RWPE1 (cell line): ENCODE results near the gene LZTR1.

ENCODE experiments used
- CTCF ChIA-PET: fragments of 350-600 bp; sonication (Branson Sonifier 250); formaldehyde crosslinking; extraction: SDS; loops from one replicate; lab custom pipeline; 2021; lab: Yijun Ruan, JAX
- POLR2A ChIA-PET: fragments of 400-600 bp; formaldehyde crosslinking; extraction: SDS; loops from one replicate; lab custom pipeline; 2020; ENCODE audit warnings: antibody characterized with exemption; ENCODE audit not compliant: low non-redundant PET; lab: Yijun Ruan, JAX
- DNase-seq: peaks from one replicate; pipeline ENCODE4 v3.0.0; 2012; ENCODE audit warnings: low spot score
- H3K27ac ChIP-seq: fragments of 450-650 bp; 2 replicates; pipeline ENCODE4 v1.5.1; 2017
- CTCF ChIP-seq: fragments of 450-650 bp; conservative IDR thresholded peaks from 2 replicates; pipeline ENCODE4 v1.5.1; 2017; ENCODE audit warnings: low read depth, mild to moderate bottlenecking

The LZTR1 gene

DNA sequence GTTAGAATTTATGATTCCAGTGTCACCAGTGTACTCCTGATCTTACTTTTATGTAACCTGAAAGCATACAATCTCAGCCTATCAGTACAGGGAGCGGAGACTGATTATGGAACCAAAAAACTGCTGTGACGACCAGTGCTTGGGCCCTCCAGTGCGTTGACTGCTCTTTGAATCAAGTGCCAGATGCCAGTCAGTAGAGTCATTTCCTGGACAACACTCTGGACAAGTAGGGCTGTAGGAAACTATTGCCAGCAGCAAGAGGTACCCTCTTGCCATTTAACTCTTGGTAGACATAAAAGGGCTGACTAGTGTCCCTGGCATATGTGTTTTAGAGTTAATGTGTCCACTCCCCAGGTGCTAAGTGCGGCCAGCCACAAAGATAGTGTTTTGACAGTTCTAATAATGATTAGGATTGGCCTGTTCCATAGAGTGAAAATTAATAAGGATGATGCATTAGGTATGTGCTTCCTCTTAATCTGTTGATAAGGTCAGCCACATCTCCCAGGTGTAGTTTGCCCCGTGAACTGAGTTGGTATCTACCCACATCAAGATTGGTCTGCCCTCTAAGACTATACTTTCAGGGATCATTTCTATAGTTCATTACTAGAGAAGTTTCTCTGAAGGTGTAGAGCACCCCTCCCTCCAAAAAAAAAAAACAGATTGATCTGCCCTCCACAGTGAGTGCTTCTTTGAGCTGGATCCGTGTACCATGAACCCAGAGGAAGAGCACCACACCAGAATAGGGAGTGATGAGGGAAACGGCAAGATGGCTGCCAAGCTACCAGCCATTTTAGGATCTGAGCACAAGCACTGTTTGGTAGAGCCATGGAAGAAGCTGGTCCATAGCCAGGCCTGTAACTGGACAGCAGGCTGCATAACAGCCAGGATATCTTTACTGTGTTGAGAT lies 35.8 kb upstream of the LZTR1 start:
- no peak for DNase-seq
- ChIA-PET POLR2A (no interaction called here), CTCF (no interaction called here)
- no peak overlapping the region for H3K27ac ChIP-seq
- no peak for TF ChIP-seq CTCF

- no peak for TF ChIP-seq CTCF
- ChIA-PET CTCF (no interaction called here), POLR2A (no interaction called here)
- DNase-seq: no peak
- H3K27ac ChIP-seq: no peak overlapping the region
Measured at GRCh38 chr22:20946991-20947390, 35.1 kb upstream of the LZTR1 start.

GRCh38 chr22:20948450-20948849 lies 33.6 kb upstream of the LZTR1 start:
- POLR2A ChIA-PET: no interaction called here

GRCh38 chr22:20948989-20949388 lies 33.1 kb upstream of the LZTR1 start:
- ChIA-PET POLR2A (no interaction called here), CTCF (no interaction called here)
- no peak for DNase-seq
- H3K27ac ChIP-seq: peak overlapping the region; percentile 23; the same call in 1 of the 2 replicates
- no peak for TF ChIP-seq CTCF

More at GRCh38 chr22:20948450-20948849, 33.6 kb upstream of the LZTR1 start:
- no peak for TF ChIP-seq CTCF
- DNase-seq: no peak
- no peak overlapping the region for H3K27ac ChIP-seq
- CTCF ChIA-PET: no interaction called here

DNA sequence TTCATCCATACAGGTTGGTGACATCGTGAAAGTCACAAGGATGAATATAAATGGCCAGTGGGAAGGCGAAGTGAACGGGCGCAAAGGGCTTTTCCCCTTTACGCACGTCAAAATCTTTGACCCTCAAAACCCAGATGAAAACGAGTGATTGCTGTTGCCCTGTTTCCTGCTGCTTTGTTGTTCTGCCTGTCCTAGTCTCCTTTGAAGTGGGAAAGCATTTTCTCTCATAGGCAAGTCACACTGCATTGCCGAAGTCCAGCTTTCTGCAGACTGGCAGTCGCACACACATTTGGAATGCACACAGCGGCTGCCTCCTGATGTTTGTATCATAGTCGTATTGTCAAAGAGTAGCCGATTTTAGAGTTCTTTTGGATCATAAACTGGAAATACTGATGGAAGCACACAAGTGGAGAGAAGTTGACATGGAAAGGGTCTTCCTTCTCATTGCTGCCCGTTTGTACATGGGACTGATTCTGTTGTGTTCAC lies 32.4 kb upstream of the LZTR1 start:
- ChIA-PET POLR2A (no interaction called here), CTCF (interaction anchor here (1.0 kb wide), 1 partner anchor 33 kb away, joined by 3 read pairs; the partner anchor contains the start of gene CRKL)
- DNase-seq: no peak
- no peak for TF ChIP-seq CTCF
- peak overlapping the region; percentile 83 for H3K27ac ChIP-seq

GRCh38 chr22:20951151-20951931 lies 30.8 kb upstream of the LZTR1 start:
- POLR2A ChIA-PET: interaction anchor here (0.5 kb wide), 1 partner anchor 106 kb away, joined by 8 read pairs; no protein-coding TSS in a partner anchor

More at GRCh38 chr22:20951151-20951931, 30.8 kb upstream of the LZTR1 start:
- peak overlapping the region; percentile 94 for H3K27ac ChIP-seq
- no peak for TF ChIP-seq CTCF
- no peak for DNase-seq
- CTCF ChIA-PET: no interaction called here
